Measurements from ENCODE around the gene MPG. TPM values are rescaled to one million over a fixed set of nuclear protein-coding genes. Genes with fewer than 3 reads are reported as not detected.

Gene MPG
- total RNA-seq, 1 experiment from 2014 or later, result 62.8 TPM

GRCh38 chr16:69181-69580, 8.8 kb upstream of the MPG start:
- CTCF ChIA-PET, result interaction anchor here (0.9 to 4.9 kb wide), 4 partner anchors 15 to 293 kb away, joined by 3 to 56 read pairs (median 3); partner anchors contain the start of gene SNRNP25
- H3K9me3 Mint-ChIP-seq (ENCODE audit: unreplicated experiment), result no peaks in the 10 kb centered on the region
- peaks cover 6% of the 10 kb centered on the region for H3K4me1 Mint-ChIP-seq (ENCODE audit: insufficient read depth, unreplicated experiment)
- BruUV-seq (replicated peaks), result no TSS peak
- H3K36me3 Mint-ChIP-seq (ENCODE audit: insufficient read depth, unreplicated experiment), result no peaks in the 10 kb centered on the region
- H3K27me3 Mint-ChIP-seq (ENCODE audit: insufficient read depth, unreplicated experiment), result no peaks in the 10 kb centered on the region
- DNase-seq (ENCODE audit: unreplicated experiment), result no peak
- no peak for TF ChIP-seq CTCF (IDR thresholded peaks at IDR 0.05; ENCODE audit: unreplicated experiment)
- POLR2A ChIA-PET, result interaction anchor here (0.9 to 1.9 kb wide), 3 partner anchors 8 to 23 kb away, joined by 3 to 7 read pairs (median 3); partner anchors contain the start of genes MPG, POLR3K and SNRNP25
- H3K27ac Mint-ChIP-seq (ENCODE audit: low read depth, unreplicated experiment), result no peak overlapping the region
- intact Hi-C loops (cut with micrococcal nuclease), result no loop called here
- no peak overlapping the region for H3K4me3 Mint-ChIP-seq (ENCODE audit: unreplicated experiment)

GRCh38 chr16:71210-71539, 6.8 kb upstream of the MPG start:
- no peak for DNase-seq (ENCODE audit: unreplicated experiment)
- Mint-ChIP-seq H3K27me3 (ENCODE audit: insufficient read depth, unreplicated experiment) (no peaks in the 10 kb centered on the region), H3K4me1 (ENCODE audit: insufficient read depth, unreplicated experiment) (peaks cover 17% of the 10 kb centered on the region), H3K9me3 (ENCODE audit: unreplicated experiment) (no peaks in the 10 kb centered on the region), H3K4me3 (ENCODE audit: unreplicated experiment) (peak overlapping the region; percentile 71), H3K36me3 (ENCODE audit: insufficient read depth, unreplicated experiment) (no peaks in the 10 kb centered on the region), H3K27ac (ENCODE audit: low read depth, unreplicated experiment) (peak overlapping the region; percentile 31)
- ChIA-PET POLR2A (interaction anchor here (0.6 to 1.9 kb wide), 5 partner anchors 15 to 353 kb away, joined by 3 to 10 read pairs (median 4); partner anchors contain the start of genes POLR3K and SNRNP25), CTCF (interaction anchor here (0.6 to 4.9 kb wide), 4 partner anchors 8 to 291 kb away, joined by 3 to 56 read pairs (median 6); partner anchors contain the start of genes POLR3K and SNRNP25)
- no TSS peak for BruUV-seq (replicated peaks)
- intact Hi-C loops (cut with micrococcal nuclease), result no loop called here
- no peak for TF ChIP-seq CTCF (IDR thresholded peaks at IDR 0.05; ENCODE audit: unreplicated experiment)

GRCh38 chr16:71540-72401, 6.3 kb upstream of the MPG start:
- no peaks in the 10 kb centered on the region for H3K9me3 Mint-ChIP-seq (ENCODE audit: unreplicated experiment)
- intact Hi-C loops (cut with micrococcal nuclease), result no loop called here
- peak; percentile 47 for DNase-seq (ENCODE audit: unreplicated experiment)
- no peaks in the 10 kb centered on the region for H3K36me3 Mint-ChIP-seq (ENCODE audit: insufficient read depth, unreplicated experiment)
- CTCF ChIA-PET, result interaction anchor here (0.6 to 4.9 kb wide), 8 partner anchors 9 to 1020 kb away, joined by 3 to 56 read pairs (median 4); partner anchors contain the start of genes POLR3K and SNRNP25
- peaks cover 23% of the 10 kb centered on the region for H3K4me1 Mint-ChIP-seq (ENCODE audit: insufficient read depth, unreplicated experiment)
- H3K4me3 Mint-ChIP-seq (ENCODE audit: unreplicated experiment), result peak overlapping the region; percentile 71
- H3K27me3 Mint-ChIP-seq (ENCODE audit: insufficient read depth, unreplicated experiment), result no peaks in the 10 kb centered on the region
- POLR2A ChIA-PET, result interaction anchor here (0.7 to 2.4 kb wide), 6 partner anchors 16 to 353 kb away, joined by 3 to 10 read pairs (median 6); partner anchors contain the start of genes POLR3K and SNRNP25
- no peak for TF ChIP-seq CTCF (IDR thresholded peaks at IDR 0.05; ENCODE audit: unreplicated experiment)
- H3K27ac Mint-ChIP-seq (ENCODE audit: low read depth, unreplicated experiment), result peak overlapping the region; percentile 31
- TSS peak; percentile 32 for BruUV-seq (replicated peaks)

Measured in MCF 10A (cell line).